GM23338 (cell line): Measurements from ENCODE around the gene NECAB3.
"Not testable (repeated sequence)": the region's sequence is repeated elsewhere in the genome, so short reads cannot be mapped to it uniquely, and the experiment has no call there.

Experiments used
- CREB1 ChIP-seq: fragments of 250-450 bp; sonication (Bioruptor Pico); IDR thresholded peaks from 2 replicates; pipeline ENCODE4 v1.5.0; 2020; ENCODE audit warnings: low read depth, mild to moderate bottlenecking, moderate library complexity
- EZH2 ChIP-seq: fragments of 200-600 bp; sonication (generic); IDR thresholded peaks from one replicate; pipeline ENCODE4 v1.8.0; 2017; ENCODE audit warnings: antibody characterized with exemption, mild to moderate bottlenecking, low read depth; ENCODE audit not compliant: unreplicated experiment
- EZH2phosphoT487 ChIP-seq: fragments of 200-600 bp; sonication (generic); IDR thresholded peaks from one replicate; pipeline ENCODE4 v1.8.1; 2018; ENCODE audit warnings: antibody characterized with exemption; ENCODE audit not compliant: unreplicated experiment
- JUNB ChIP-seq: IDR thresholded peaks from one replicate; pipeline ENCODE4 v1.6.1; 2016; ENCODE audit warnings: antibody characterized with exemption; ENCODE audit not compliant: unreplicated experiment
- NANOG ChIP-seq: IDR thresholded peaks from 2 replicates; pipeline ENCODE4 v1.6.1; 2016; ENCODE audit warnings: antibody characterized with exemption, borderline replicate concordance
- POLR2AphosphoS5 ChIP-seq: IDR thresholded peaks from 2 replicates; pipeline ENCODE4 v1.6.1; 2016; ENCODE audit warnings: antibody characterized with exemption, low read depth
- ZNF114 ChIP-seq: fragments of 250-450 bp; sonication (Bioruptor Pico); IDR thresholded peaks from 2 replicates; pipeline ENCODE4 v1.5.0; 2020; ENCODE audit warnings: mild to moderate bottlenecking, moderate library complexity
- ZNF331 ChIP-seq: fragments of 250-450 bp; sonication (Bioruptor Pico); IDR thresholded peaks from 2 replicates; pipeline ENCODE4 v1.5.0; 2020; ENCODE audit warnings: low read depth, mild to moderate bottlenecking, moderate library complexity
- TF ChIP-seq, protein P1 (sequence below), 2 experiments: fragments of 200-600 bp in 1 of 2; sonication (generic) in 1 of 2; conservative IDR thresholded peaks; 2 replicates each; pipeline versions ENCODE4 v1.5.1 to v1.6.1; 2016 to 2017; ENCODE audit warnings: antibody characterized with exemption in 2 of 2, low read depth in 2 of 2, mild to moderate bottlenecking in 2 of 2, moderate library complexity in 1 of 2
- TF ChIP-seq, protein P2 (sequence below): IDR thresholded peaks from one replicate; pipeline ENCODE4 v1.6.1; 2018; ENCODE audit warnings: antibody characterized with exemption; ENCODE audit not compliant: unreplicated experiment
- TF ChIP-seq, protein P3 (sequence below): IDR thresholded peaks from 2 replicates; pipeline ENCODE4 v1.6.1; 2016; ENCODE audit warnings: antibody characterized with exemption

DNA sequence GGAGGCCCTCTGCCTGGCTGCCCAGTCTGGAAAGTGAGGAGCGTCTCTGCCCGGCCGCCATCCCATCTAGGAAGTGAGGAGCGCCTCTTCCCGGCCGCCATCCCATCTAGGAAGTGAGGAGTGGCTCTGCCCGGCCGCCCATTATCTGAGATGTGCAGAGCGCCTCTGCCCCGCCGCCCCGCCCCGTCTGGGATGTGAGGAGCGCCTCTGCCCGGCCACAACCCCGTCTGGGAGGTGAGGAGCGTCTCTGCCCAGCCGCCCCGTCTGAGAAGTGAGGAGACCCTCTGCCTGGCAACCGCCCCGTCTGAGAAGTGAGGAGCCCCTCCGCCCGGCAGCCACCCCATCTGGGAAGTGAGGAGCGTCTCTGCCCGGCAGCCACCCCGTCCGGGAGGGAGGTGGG is 24.7 kb upstream of the NECAB3 start:
- TF ChIP-seq, protein P1, sequence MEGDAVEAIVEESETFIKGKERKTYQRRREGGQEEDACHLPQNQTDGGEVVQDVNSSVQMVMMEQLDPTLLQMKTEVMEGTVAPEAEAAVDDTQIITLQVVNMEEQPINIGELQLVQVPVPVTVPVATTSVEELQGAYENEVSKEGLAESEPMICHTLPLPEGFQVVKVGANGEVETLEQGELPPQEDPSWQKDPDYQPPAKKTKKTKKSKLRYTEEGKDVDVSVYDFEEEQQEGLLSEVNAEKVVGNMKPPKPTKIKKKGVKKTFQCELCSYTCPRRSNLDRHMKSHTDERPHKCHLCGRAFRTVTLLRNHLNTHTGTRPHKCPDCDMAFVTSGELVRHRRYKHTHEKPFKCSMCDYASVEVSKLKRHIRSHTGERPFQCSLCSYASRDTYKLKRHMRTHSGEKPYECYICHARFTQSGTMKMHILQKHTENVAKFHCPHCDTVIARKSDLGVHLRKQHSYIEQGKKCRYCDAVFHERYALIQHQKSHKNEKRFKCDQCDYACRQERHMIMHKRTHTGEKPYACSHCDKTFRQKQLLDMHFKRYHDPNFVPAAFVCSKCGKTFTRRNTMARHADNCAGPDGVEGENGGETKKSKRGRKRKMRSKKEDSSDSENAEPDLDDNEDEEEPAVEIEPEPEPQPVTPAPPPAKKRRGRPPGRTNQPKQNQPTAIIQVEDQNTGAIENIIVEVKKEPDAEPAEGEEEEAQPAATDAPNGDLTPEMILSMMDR (conservative IDR thresholded peaks at IDR 0.05; ENCODE audit: low read depth in 2 of 2): not testable (repeated sequence)
- TF ChIP-seq EZH2phosphoT487; EZH2; JUNB; POLR2AphosphoS5; NANOG; ZNF331 (CRISPR knock-in tag); CREB1 (CRISPR knock-in tag); ZNF114 (CRISPR knock-in tag): not testable (repeated sequence)
- TF ChIP-seq, protein P2, sequence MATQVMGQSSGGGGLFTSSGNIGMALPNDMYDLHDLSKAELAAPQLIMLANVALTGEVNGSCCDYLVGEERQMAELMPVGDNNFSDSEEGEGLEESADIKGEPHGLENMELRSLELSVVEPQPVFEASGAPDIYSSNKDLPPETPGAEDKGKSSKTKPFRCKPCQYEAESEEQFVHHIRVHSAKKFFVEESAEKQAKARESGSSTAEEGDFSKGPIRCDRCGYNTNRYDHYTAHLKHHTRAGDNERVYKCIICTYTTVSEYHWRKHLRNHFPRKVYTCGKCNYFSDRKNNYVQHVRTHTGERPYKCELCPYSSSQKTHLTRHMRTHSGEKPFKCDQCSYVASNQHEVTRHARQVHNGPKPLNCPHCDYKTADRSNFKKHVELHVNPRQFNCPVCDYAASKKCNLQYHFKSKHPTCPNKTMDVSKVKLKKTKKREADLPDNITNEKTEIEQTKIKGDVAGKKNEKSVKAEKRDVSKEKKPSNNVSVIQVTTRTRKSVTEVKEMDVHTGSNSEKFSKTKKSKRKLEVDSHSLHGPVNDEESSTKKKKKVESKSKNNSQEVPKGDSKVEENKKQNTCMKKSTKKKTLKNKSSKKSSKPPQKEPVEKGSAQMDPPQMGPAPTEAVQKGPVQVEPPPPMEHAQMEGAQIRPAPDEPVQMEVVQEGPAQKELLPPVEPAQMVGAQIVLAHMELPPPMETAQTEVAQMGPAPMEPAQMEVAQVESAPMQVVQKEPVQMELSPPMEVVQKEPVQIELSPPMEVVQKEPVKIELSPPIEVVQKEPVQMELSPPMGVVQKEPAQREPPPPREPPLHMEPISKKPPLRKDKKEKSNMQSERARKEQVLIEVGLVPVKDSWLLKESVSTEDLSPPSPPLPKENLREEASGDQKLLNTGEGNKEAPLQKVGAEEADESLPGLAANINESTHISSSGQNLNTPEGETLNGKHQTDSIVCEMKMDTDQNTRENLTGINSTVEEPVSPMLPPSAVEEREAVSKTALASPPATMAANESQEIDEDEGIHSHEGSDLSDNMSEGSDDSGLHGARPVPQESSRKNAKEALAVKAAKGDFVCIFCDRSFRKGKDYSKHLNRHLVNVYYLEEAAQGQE: not testable (repeated sequence)
- TF ChIP-seq, protein P3, sequence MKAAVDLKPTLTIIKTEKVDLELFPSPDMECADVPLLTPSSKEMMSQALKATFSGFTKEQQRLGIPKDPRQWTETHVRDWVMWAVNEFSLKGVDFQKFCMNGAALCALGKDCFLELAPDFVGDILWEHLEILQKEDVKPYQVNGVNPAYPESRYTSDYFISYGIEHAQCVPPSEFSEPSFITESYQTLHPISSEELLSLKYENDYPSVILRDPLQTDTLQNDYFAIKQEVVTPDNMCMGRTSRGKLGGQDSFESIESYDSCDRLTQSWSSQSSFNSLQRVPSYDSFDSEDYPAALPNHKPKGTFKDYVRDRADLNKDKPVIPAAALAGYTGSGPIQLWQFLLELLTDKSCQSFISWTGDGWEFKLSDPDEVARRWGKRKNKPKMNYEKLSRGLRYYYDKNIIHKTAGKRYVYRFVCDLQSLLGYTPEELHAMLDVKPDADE: not testable (repeated sequence)
